Stimulated activated CD8-positive, alpha-beta memory T cell treated with anti-CD3 and anti-CD28 coated beads, Interleukin-2, amount 100 ng/mL, for 1 hour (primary cell): ENCODE measurements around the gene ZNF23.

Experiments used
- DNase-seq, 2 donors: peaks; one replicate each; pipeline ENCODE4 v3.0.0-alpha.2; 2020; ENCODE audit warnings: low read depth in 2 of 2

ZNF23 gene

DNA sequence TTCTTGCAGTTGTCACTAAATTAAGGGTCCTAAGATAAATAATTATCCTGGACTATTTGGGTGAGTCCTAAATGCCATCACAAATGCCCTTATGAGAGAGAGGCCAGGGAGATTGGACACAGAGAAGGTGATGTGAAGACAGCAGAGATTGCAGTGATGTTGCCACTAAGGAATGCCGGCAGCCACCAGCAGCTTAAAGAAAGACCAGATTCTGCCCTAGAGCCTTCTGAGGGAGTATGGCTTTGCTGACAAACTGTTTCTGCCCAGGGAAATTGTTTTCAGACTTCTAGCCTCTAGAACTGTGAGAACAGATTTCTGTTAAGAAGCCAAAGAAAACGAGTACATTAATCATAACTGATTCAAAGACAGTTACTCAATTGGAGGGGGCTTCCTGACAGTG is 10.0 kb upstream of the ZNF23 start:
- DNase-seq: no peak

DNA sequence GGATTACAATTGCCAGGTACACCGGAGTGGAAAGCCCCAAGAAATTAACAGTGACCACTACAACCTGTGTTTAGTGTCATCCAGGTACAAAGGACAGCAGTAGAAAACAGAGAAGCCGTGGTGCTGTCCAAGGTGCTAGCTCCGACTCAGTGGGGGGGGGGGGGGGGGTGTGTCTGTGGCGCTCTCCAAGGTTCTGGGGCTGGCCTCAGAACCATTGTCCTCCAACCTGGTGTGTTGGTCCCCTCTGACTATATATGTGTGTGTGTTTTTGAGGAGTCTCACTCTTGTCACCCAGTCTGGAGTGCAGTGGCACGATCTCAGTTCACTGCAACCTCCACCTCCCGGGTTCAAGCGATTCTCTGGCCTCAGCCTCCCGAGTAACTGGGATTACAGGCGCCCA is 5.8 kb upstream of the ZNF23 start:
- DNase-seq: no peak

DNA sequence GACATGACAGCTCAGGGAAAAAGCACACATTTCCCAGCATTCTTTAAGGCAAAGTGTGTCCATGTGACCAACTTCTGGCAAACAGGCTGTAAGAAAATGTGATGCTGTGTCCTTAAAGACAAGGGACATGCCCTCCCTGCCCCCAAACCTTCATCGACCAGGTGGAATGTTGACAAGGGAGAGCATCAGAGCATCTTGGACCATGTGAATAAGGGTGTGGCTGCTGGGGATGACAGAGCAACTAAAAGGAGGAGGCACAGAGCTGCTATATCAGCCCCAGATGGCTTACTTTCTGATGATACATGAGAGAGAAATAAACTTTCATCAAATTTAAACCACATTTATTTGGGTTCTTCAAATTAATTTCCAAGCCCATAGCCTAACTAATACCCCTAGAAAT is 2.2 kb upstream of the ZNF23 start:
- DNase-seq: no peak

DNA sequence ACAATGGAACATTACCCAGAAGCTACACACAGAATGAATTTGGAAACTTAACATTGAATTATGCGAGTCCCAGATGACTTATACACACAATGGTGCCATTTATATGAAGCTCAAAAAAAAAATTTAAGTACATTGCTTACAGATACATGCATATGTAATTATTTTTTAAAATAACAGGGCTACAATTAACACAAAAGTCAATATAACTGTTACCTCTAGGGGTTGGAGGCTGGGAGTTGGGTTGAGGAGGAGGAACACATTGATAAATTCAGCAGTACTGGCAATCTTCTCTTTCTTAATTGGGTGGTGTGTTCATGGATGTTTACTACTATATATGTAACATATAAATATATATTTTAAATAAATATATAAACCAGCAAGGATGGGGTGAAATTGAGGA is 1.1 kb downstream of the ZNF23 start:
- no peak for DNase-seq

DNA sequence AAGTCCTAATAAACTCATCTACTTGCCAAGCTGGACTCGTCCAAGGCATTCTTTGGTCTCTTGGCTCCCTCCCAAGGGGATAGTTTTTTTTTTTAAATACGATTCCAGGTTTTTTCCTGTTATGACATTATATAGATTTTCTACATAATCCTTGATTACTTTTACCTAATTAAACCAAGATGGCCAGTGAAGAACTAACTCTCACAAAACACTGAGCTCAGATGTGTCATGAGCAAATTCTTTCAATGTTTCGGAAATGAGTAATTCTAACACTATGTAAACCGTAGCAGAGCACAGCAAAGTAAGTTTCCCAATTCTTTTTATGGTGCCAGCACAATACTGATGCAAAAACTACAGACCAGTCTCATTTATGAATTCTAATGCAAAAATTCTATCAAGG is 1.8 kb downstream of the ZNF23 start:
- no peak for DNase-seq

DNA sequence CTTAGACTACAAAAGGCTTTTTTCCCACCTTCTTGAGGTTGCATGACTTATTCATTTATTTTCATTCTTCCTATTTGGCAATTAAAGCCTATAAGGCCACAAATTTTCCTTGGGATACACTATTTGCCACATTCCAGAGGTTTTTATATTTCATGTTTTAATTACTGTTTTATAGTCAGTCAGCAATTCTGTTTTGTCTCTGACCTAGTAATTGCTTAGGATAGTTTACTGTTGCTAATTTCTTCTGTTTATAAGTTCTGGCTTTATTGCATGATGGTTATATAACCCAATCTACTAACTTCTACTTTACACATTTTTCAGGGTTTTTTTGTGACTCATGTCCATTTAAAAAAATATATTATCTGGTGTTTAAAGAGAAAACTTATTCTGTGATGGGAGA is 2.5 kb downstream of the ZNF23 start:
- DNase-seq: no peak

DNA sequence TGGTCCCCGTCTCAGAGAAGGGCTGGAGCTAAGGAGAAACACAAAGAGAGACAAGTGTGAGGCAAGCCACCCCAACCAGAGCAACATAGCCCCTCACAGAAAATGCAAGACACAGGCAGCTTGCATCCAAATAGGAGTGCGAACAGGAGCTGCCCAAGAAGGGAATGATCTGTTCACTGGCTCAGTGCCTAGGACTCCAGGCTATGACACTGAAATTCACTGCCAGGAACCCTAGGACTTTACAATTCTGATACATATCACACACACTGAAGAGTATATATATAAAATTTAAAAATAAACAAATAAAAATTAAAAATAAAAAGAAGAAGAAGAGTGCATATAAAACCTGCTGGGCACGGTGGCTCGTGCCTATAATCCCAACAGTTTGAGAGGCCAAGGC is 5.2 kb downstream of the ZNF23 start:
- no peak for DNase-seq

DNA sequence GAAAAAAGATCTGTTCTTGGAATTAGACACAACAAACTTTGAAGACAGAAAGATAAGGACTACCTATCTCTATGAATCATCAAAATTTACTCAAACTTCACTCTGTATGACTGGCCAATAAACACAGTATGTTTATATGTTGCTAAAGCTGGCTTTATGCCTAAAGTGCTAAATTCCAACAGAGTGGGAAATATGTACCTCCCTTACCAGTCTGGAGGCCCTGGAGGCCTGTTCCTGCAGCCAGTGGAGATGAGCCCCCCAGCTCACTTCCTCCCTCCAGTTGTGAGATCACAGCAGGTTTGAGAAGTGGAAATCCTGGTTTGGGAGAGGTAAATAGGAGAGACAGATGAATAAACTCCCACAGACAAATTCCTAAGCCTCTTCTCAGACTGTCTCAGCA is 9.0 kb downstream of the ZNF23 start:
- no peak for DNase-seq

DNA sequence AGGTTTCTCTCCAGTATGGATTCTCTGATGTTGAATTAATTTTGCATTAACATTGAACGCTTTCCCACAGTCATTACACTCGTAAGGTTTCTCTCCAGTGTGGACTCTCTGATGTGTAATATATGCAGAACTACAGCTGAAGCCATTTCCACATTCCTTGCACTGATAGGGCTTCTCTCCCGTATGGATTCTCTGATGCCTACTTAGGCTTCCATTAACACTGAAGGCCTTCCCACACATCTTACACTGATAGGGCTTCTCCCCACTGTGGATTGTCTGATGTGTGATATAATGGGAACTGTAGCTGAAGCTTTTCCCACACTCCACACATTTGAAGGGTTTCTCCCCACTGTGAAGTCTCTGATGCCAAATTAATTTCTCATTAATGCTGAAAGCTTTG is 13.0 kb downstream of the ZNF23 start:
- no peak for DNase-seq

DNA sequence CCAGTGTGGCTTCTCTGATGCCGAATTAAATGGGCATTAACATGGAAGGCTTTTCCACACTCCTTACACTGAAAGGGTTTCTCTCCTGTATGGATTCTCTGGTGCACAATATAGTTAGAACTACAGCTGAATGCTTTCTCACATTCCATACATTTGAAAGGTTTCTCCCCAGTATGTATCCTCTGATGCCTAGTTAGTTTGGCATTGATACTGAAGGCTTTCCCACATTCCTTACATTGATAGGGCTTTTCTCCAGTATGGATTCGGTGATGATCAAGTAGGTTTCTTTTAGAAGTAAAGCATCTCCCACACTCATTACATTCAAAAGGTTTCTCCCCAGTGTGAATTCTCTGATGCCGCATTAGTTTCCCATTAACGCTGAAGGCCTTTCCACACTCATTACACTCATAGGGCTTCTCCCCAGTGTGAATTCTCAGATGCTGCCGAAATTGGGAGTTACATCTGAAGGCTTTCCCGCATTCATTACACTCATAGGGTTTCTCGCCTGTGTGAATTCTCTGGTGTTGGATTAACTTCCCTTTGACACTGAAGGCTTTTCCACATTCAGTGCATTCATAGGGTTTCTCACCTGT is 13.7 kb downstream of the ZNF23 start:
- no peak for DNase-seq

DNA sequence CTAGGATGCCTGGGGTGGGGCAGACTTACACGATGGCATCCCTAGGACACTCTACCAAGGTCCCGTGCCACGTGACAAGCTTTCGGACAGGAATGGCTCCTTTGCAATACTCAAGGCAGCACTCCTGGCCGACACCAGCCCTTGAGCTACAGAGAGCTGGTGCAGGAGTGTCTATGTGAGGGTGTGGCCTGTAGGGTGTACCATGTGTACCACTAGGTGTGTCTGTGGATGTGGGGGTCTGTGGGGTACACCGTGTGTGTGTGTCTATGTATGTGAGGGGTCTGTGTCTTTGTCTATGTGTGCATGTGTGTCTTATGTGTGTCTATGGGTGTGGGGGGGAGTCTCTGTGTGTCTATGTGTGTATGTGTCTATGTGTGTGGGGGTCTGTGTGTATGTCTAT is 18.3 kb downstream of the ZNF23 start:
- no peak for DNase-seq

DNA sequence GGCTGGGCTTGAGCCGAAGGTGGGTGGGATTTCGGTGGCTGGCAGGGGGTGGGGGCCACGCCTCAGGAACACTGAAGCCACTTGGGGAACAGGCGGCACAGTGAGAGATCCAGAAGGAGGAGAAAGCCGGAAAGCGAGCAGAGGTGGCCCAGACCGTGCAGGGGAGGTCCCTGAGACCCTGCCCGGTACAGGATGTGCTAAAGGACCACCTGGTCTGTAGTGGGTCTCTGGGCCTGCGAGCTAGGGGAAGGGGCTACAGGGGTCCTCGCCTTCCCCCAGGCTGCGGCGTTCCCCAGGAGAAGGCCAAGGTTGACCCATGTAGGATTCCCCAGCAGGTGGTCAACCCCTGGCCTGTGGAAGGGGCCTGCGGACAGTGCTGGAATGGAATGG is 20.0 kb downstream of the ZNF23 start, which contains the start of gene TLE7:
TSS of gene TLE7 (minus strand) at position 4 of the 390 bp plus-strand sequence. CDS start 8,730 bp downstream, outside the sequence.
- no peak for DNase-seq

DNA sequence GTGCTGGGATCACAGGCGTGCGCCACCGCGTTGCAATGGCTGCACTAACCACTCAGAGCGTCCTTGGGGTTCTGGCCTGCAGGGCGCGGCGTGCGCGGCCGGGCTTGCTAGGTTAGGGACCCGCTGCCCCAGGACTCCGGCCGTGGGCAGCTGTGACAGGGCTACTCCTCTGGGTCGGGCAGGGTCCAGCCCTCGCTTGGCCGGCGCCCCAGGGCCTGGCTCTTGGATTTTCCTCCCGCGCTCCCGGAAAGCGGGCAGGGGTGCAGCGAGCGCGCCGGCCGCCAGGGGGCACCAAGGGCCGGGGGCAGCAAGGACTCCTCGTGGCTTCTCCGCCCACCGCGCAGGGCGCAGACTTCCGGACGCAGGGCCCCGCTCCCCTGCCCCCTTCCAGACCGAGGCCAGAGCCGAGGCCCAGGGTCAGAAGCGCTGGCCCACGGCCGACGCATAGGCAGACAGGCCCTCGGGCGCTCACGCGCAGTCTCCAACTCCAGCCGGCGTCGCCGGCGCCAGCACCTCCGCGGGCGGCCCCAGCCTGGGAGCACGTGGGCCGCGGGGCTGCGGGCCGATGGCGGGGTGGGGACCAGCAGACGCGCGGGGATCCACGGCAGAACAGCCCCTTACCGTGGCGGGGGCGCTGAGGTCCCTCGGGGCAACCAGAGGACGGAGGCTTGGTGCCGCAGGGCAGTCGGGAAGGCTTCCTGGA is 20.5 kb downstream of the ZNF23 start:
- DNase-seq: no peak

DNA sequence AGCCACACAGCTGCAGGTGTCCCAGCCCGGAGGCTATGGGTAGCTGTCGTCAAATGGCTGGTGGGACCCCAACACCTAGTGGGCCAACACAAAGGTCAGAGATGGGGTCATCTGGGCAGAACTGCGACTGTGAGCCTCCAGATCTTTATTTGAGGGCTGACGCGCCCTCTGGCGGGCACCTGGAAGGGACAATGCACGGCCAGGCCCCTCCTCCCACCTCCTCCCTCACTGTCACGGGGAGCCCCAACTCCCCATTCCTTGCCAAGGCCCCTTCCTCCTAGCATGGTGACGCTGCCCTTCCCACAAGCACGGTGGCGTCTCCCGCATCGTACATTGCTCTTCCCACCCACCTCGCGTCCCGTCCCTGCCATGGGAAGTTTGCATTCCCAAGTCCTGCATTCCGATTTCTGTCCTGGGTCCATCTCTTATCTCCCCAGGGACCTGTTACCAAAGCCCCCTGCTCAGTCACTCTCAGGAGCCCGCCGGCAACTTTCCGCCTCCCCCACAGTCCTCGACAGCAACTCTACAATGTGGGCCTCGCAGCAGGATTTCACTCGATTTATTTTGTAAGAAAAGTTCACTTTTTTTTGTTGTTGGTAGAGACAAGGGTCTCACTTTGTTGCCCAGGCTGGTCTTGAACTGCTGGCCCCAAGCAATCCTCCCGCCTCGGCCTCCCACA is 21.2 kb downstream of the ZNF23 start:
- no peak for DNase-seq

DNA sequence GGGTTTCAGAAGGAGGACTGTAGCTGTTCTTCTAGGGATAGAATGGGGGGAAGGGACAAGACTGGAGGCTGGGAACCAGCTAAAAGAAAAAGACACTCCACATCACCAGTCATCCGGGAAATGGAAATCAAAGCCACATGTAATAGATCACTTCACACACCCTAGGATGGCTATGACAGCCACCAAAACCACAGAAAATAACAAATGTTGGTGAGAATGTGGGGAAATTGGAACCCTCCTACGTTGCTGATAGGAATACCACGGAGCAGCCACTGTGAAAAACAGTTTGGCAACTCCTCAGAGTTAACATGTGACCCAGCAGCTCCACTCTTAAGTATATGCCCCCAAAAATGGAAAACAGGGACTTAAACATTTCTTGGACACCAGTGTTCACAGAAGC is 22.5 kb downstream of the ZNF23 start:
- DNase-seq: no peak

DNA sequence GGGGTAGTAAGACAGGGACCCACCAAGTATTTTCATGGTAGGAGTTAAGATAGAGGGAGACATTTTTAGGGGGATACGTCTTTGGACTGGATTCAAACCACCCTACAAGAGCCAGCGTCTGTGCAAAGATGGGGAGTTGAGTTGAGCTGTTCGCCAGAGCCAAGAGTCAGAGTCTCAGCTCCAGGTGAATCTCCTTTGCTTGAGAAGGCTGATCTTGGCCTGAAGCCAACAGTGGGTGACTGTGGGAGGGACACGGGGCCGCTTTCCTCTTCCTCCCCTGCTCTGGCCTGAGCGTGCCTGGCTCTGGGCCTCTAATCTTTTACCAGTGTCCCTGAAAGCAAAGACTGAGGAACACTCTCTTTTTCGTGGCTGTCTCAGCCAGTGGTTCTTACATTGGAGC is 25.6 kb downstream of the ZNF23 start:
- no peak for DNase-seq

DNA sequence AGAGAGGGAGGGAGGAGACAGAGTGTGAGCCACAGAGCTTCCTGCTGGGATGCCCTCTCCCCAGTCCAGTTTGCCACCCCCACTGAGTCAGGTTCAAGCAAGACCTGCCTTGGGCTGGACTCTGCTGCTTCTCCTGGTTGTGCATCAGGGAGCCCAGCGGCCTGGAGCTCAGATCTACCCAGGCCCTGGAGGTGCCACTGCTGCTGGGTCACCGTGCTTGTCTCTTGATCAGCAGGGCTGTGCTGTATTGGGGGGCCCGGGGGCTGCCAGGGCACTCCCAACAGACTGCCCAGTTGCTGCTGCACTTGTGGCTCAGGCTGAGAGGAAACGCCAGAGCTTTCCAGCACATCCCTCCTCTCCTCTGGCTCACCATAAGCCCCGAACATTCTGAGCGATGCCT is 29.1 kb downstream of the ZNF23 start:
- no peak for DNase-seq

DNA sequence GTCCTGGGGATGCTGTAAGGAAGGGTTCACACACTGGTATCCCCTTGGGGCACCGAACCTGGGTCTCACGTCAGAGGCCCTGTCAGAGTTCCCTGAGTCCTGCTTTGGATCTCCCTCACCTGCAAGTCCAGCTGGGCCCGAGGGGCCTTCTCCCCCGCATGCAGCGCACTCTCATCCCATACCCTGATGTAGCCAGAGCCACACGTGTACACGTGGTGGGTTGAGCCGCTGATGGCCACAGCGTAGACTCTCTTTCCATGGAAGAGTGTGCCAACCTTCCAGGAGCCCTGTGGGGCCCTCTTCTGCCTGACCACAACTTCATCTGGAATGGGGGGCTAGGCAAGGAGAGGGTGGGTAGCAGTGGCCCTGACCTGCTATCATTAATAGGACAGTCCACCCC is 30.1 kb downstream of the ZNF23 start:
- DNase-seq: no peak

DNA sequence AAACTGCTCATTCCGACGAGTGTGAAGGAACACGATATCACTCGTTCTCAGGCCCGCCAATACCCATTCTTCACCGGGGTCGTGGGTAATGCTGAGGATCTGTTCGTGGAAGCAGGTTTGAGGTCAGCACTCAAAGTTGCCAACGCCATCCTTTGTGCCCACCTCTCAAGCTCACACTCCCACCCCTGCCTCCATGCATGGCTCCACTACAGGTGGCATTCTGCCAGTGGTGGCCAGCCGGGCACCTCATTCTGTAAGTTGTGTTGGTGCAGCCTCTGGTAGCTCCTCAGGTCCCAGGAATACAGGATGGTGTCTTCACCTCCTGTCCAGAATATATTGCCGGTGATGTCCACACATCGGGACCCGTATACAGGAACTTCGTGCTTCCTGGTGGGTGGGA is 30.9 kb downstream of the ZNF23 start:
- DNase-seq: no peak

DNA sequence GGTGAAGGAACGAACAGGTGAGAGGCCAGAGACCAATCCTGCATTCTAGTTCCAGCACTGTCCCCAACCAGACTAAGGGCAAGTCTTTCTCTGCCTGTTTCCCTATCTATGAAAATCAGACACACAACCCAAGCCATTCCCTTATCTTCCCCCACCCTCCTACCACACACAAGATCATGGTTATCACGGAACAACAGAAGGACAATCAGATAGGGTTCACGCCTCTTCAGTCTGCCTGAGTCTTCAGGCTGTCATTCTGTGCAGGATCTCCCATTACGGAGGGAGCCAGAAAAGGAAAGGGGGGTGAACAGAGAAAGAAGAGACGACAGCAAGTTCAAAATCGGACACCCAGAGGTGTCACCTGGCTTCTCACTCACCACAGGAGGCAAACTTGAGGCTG is 31.3 kb downstream of the ZNF23 start:
- DNase-seq: no peak

DNA sequence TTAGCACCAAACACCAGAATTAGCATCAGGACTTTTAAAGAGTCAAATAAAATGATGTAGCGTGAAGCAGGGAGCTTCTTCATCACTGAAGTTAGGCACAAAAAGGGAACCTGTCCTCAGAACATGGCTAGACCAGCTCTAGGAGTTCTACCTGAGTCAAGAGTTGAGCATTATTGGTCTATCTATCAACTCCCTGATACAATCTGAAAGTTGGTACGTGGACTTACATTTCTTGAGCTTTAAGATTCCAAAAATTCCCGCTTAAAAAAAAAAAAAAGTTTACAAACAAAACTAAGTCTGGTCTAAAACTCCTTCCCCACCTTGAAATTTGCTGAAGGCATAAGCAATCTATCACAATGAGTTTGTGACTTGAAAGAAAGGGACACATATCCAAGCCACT is 32.5 kb downstream of the ZNF23 start:
- no peak for DNase-seq

DNA sequence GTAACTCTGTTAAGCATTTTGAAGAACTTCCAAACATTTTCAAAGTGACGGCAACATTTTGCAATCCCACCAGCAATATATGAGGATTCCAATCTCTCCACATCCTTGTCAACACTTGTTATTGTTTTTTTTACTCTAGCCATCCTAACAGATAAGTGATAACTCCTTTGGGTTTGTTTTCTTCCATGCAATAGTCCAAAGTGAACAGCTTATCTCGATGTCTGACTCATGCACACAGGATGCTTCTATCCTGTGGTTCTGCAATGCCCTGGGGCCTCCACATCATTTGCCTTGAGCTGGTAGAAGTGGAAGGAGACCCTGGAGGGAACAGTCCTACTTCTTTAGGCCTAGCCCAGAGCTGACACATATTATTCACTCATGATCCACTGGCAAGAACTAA is 33.2 kb downstream of the ZNF23 start:
- no peak for DNase-seq

DNA sequence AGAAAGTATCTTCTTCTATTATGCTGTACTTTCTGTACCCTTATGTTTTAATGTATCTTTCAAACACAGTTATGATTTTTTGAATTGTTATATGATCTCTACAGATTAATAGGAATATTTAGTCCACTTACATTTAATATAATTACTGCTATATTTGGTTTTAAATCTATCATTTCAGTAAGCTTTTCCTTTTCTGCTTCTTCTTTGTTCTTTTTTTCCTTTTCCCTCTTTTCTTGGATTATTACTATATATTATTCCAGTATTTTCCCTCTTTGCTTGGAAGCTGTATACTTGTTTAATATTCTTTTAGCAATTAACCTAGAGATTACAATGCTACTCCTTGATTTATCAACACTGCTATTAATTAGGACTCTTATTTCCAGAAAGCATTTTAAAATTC is 33.7 kb downstream of the ZNF23 start:
- DNase-seq: no peak
